Right atrium auricular region (tissue), 2 donors: ENCODE data around the gene AOX1. TPM values are rescaled to one million over a fixed set of nuclear protein-coding genes. Genes with fewer than 3 reads are reported as not detected.

ENCODE experiments used
- DNase-seq: peaks from one replicate; pipeline ENCODE4 v3.0.0-alpha.2; 2019; ENCODE audit warnings: low spot score
- H3K27ac ChIP-seq, 2 donors: fragments of 200-600 bp; sonication (generic); 1 replicate in 1 of 2; 2 replicates in 1 of 2; pipeline ENCODE4 v1.5.1; 2016 to 2019
- H3K27me3 ChIP-seq, 2 donors: fragments of 200-600 bp; sonication (generic); one replicate each; pipeline versions ENCODE4 v1.5.1 to v1.6.0; 2017 to 2019
- H3K36me3 ChIP-seq: fragments of 200-600 bp; sonication (generic); one replicate; pipeline ENCODE4 v1.5.1; 2016
- H3K4me1 ChIP-seq, 2 donors: fragments of 200-600 bp; sonication (generic); one replicate each; pipeline versions ENCODE4 v1.5.1 to v1.6.0; 2017 to 2019
- H3K4me3 ChIP-seq, 2 donors: fragments of 200-600 bp; sonication (generic); 1 replicate in 1 of 2; 2 replicates in 1 of 2; pipeline ENCODE4 v1.5.1; 2017 to 2019; ENCODE audit warnings: mild to moderate bottlenecking in 1 of 2, moderate library complexity in 1 of 2
- H3K9me3 ChIP-seq, 2 donors: fragments of 200-600 bp; sonication (generic); one replicate each; pipeline ENCODE4 v1.5.1; 2019
- total RNA-seq, 2 donors: library from RNA; depleted of rRNA; stranded (reverse); fragments of >200 nt; gene quantifications; one replicate each; pipeline ENCODE4 v1.1.0, GENCODE V29; 2016
- TF ChIP-seq, protein P1 (sequence below), 2 donors: fragments of 200-600 bp; sonication (generic); IDR thresholded peaks; one replicate each; pipeline ENCODE4 v1.5.1; 2019; ENCODE audit warnings: antibody characterized with exemption in 2 of 2

AOX1 gene
- total RNA-seq, 2 donors from 2014 or later = 12.2 to 48.2 TPM

DNA sequence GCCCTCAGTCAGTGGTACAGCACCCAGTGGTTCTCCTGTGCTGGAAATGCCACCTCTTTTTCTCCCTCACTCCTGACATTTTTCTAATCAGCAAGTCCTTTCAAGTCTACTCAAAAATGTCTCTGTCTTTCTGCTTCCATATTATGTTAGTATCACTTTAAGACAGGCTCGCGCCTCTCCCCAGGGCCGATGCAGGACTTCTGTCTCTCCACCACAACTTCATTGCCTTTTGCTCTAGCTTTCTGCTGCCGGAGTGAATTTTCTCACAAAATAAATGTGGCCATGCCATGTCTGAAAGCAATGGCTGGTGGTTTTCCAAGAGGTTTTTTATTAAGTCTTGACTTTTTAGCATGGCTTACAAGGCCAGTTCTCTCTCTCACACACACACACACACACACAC is 73.6 kb downstream of the AOX1 start:
- DNase-seq = no peak
- H3K27ac ChIP-seq = no peak overlapping the region
- no peaks in the 10 kb centered on the region for H3K36me3 ChIP-seq
- no peaks in the 10 kb centered on the region for H3K9me3 ChIP-seq
- no peaks in the 10 kb centered on the region for H3K27me3 ChIP-seq
- H3K4me1 ChIP-seq = no peaks in the 10 kb centered on the region
- TF ChIP-seq, protein P1, sequence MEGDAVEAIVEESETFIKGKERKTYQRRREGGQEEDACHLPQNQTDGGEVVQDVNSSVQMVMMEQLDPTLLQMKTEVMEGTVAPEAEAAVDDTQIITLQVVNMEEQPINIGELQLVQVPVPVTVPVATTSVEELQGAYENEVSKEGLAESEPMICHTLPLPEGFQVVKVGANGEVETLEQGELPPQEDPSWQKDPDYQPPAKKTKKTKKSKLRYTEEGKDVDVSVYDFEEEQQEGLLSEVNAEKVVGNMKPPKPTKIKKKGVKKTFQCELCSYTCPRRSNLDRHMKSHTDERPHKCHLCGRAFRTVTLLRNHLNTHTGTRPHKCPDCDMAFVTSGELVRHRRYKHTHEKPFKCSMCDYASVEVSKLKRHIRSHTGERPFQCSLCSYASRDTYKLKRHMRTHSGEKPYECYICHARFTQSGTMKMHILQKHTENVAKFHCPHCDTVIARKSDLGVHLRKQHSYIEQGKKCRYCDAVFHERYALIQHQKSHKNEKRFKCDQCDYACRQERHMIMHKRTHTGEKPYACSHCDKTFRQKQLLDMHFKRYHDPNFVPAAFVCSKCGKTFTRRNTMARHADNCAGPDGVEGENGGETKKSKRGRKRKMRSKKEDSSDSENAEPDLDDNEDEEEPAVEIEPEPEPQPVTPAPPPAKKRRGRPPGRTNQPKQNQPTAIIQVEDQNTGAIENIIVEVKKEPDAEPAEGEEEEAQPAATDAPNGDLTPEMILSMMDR (IDR thresholded peaks at IDR 0.05) = no peak
- H3K4me3 ChIP-seq = no peak overlapping the region

DNA sequence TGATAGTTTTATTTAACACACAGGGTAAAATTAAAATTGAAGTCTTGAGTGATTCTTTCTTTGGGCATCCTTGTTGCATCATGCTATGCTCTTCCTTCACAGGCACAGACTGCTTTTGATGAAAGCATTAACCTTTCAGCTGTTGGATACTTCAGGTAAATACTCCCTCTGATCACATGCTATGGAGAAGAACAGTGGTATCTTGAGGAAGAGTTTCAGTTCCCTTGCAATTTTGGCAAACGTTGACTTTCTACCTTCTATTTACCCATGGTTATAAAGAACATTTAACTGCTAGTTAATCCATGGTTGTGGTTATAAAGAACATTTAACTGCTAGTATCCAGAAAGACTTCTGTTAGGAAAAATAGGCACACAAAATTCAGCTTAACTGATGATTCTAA is 75.7 kb downstream of the AOX1 start:
- H3K27me3 ChIP-seq = no peaks in the 10 kb centered on the region

DNA sequence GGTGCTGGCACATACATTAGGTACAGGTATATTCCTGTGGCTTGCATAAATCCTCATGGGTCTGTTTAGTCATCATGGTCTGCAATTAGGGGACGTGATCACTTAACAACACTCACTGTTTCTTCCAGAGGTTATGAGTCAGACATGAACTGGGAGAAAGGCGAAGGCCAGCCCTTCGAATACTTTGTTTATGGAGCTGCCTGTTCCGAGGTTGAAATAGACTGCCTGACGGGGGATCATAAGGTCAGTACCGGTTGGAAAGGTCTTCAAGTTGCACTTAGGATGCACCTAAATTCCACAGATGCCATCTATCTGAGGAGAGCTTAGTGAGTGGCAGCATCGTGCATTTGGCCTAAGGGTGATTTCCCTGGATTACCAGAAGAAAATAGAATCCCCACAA is 76.9 kb downstream of the AOX1 start:
- H3K27ac ChIP-seq = no peak overlapping the region
- no peaks in the 10 kb centered on the region for H3K27me3 ChIP-seq
- TF ChIP-seq, protein P1 (IDR thresholded peaks at IDR 0.05) = no peak
- DNase-seq = no peak
- H3K4me1 ChIP-seq = no peaks in the 10 kb centered on the region
- H3K9me3 ChIP-seq = no peaks in the 10 kb centered on the region
- no peaks in the 10 kb centered on the region for H3K36me3 ChIP-seq
- no peak overlapping the region for H3K4me3 ChIP-seq

More for the DNA sequence above, 75.7 kb downstream of the AOX1 start:
- no peaks in the 10 kb centered on the region for H3K4me1 ChIP-seq
- no peak overlapping the region for H3K4me3 ChIP-seq
- TF ChIP-seq, protein P1 (IDR thresholded peaks at IDR 0.05) = no peak
- H3K9me3 ChIP-seq = no peaks in the 10 kb centered on the region
- no peaks in the 10 kb centered on the region for H3K36me3 ChIP-seq
- no peak overlapping the region for H3K27ac ChIP-seq
- DNase-seq = no peak

DNA sequence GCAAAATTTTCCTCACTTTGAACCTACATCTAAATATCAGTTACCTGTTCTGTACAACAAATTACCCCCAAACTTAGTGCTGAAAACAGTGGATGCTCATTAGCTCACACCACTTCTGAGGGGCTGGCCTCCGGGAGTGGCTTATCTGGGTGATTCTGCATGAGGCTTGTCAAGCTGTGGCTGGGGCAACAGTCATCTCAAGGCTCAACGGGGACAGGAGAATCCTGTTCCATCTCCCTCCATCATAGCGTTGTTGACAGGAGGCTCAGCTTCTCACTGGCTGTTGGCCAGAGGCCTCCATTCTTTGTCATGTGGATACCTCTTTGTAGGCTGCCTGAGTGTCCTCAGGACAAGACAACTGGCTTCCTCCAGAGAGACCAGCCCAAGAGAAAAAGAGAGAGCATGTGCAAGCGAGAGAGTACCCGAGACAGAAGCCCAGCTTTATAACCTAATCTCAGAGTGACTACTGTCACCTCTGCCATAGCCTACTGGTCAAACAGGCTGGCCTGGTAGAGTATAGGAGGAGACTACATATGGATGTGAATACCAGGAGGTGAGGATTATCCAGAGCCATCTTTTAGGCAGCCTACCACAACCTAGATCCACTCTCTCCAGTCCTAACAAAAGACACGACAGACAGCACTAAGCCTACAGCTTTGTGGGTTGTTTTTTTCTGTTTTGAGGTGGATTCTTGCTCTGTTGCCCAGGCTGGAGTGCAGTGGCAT is 79.1 kb downstream of the AOX1 start:
- H3K4me1 ChIP-seq = no peaks in the 10 kb centered on the region
- no peak for DNase-seq
- no peaks in the 10 kb centered on the region for H3K27me3 ChIP-seq
- H3K9me3 ChIP-seq = no peaks in the 10 kb centered on the region
- TF ChIP-seq, protein P1 (IDR thresholded peaks at IDR 0.05) = no peak
- H3K36me3 ChIP-seq = no peaks in the 10 kb centered on the region
- no peak overlapping the region for H3K27ac ChIP-seq
- H3K4me3 ChIP-seq = no peak overlapping the region

DNA sequence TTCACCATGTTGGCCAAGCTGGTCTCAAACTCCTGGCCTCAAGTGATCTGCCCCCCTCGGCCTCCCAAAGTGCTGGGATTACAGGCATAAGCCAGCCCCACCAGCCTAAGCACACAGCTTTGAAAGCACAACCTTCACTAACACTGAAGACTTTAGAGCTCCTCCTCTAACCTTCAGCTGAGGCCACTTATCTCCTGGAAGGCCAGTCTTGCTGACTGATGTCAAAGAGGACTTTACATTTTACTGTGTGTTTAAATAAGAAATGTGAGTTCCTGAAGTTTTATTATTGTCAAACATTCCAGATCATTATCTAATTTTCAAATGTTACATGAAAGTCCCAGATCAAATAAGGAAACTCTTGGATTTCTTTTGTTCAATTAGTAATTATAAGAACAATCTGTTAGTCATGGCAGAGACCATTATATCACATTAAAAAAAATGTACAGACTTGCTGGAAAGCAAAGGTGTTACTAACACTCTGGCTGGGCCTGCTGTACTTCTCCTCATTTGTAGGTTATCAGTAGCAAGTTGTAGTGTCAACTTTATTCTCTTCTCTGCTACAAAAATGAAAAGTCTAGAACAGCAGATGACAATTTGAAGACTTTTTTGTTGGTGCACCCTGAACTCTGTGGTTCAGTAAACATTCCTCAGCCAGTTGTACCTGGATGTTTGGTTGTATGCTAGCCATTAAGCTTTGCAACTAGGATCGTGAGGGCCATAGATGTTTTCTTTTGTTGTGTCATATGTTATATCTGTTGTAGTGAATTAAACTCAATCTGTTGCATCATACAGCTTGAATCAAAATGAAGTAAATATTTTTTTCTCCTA is 80.0 kb downstream of the AOX1 start:
- Histone ChIP-seq H3K36me3 (no peaks in the 10 kb centered on the region), H3K4me1 (no peaks in the 10 kb centered on the region), H3K27me3 (no peaks in the 10 kb centered on the region), H3K9me3 (no peaks in the 10 kb centered on the region), H3K4me3 (no peak overlapping the region), H3K27ac (no peak overlapping the region)
- TF ChIP-seq, protein P1 (IDR thresholded peaks at IDR 0.05) = no peak
- DNase-seq = no peak
